ENCODE data around the gene TEAD1. TPM values are rescaled to one million over a fixed set of nuclear protein-coding genes. Genes with fewer than 3 reads are reported as not detected.

The TEAD1 gene
- total and polyA plus RNA-seq, 2 experiments from 2014 or later, result 24.5 to 103 TPM

GRCh38 chr11:12748561-12748960 is 74.3 kb downstream of the TEAD1 start (continued):
- TF ChIP-seq ZNF462 (CRISPR knock-in tag; IDR thresholded peaks at IDR 0.05) (no peak), EZH2phosphoT487 (IDR thresholded peaks at IDR 0.05; ENCODE audit: unreplicated experiment) (no peak), NANOG (IDR thresholded peaks at IDR 0.05; ENCODE audit: borderline replicate concordance) (no peak), ETS1 (IDR thresholded peaks at IDR 0.05) (no peak), POLR2AphosphoS5 (IDR thresholded peaks at IDR 0.05; ENCODE audit: low read depth) (no peak), ZNF331 (CRISPR knock-in tag; IDR thresholded peaks at IDR 0.05; ENCODE audit: low read depth) (no peak), ZNF114 (CRISPR knock-in tag; IDR thresholded peaks at IDR 0.05) (no peak), CTCF (conservative IDR thresholded peaks at IDR 0.05; ENCODE audit: low read depth in 2 of 2) (no peak)
